Activated T-cell treated with anti-CD3 and anti-CD28 coated beads, Interleukin-2, amount 50 U/mL, for 1 hour (primary cell): Measurements from ENCODE around the gene FUCA1.
A peak's percentile ranks its signal among the peaks of the same experiment; 100 is the strongest.
"Not testable (repeated sequence)": the region's sequence is repeated elsewhere in the genome, so short reads cannot be mapped to it uniquely, and the experiment has no call there.

Experiments used
- DNase-seq: peaks from one replicate; pipeline ENCODE4 v3.0.0-alpha.2; 2020

The FUCA1 gene

DNA sequence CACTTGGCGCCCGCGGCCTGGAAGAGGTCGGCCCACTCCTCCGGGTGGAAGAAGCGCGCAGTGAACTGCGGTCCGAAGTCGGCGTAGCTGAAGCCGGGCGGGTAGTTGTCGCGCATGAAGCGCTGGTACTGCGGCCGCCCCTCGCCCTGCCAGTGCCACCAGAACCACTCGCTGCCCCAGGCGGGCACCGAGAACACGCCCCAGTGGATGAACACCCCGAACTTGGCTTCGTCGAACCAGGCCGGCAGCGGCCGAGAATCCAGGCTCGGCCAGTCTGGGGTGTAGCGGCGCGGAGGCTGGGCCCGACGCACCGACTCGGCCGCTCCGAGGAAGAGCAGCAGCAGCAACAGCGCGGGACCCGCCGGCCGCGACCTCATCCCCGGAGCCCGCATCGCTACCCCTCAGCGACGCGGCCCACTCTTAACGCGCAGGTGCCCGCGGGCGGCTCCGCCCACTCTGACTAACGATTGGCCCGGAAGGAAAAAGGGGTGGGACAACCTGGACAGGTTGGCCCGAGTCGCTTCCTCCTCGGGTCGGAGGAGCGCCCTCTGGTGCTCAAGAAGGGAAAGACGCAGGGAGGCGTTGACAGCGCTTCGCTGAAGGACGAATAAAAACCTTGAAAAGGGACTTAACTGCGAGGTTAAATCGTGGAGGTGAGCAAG lies at the start of gene FUCA1:
TSS of gene FUCA1 (minus strand) at position 396 of the 662 bp plus-strand sequence. CDS start at position 392, 4 bp downstream.
- DNase-seq = peak; percentile 96

DNA sequence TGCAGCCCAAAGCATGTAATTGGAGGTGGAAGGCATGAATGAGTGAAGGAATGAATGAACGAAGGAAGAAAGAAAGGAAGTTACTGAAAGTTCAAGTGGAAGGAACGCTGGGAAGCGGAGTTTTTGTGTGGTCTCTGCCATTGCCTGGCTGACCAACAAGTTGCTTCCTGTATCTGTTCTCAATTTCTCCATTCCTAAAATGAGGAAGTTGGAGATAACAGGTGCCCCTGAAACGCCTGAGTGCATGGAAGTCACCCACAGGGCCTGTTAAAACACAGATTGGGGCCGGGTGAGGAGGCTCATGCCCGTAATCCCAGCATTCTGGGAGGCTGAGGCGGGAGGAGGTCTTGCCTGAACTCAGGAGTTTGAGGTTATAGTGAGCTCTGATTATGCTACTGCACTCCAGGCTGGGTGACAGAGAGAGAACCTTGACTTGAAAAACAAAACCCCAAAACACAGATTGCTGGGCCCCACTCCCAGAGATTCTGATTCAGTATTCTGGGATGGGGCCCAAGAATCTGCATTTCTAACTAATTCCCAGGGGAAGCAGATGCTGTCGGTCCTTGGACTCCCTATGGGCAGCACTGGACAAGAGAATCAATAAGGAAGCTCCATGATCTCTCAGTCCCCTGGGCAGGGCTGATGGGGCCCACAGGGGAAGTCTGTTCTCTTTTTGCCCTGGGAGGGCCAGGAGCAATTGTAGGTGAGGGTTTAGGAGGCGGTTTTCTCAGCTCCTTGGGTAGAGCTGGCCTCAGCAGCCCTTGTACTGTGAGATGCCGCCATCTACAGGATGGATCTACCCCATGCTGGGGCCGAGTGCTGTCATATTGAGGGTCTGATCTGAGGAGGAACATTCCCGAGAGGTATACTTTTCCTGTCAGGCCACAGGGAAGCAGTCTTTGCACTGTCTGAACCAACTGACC lies 48.4 kb upstream of the FUCA1 start:
- DNase-seq = peak; percentile 53

DNA sequence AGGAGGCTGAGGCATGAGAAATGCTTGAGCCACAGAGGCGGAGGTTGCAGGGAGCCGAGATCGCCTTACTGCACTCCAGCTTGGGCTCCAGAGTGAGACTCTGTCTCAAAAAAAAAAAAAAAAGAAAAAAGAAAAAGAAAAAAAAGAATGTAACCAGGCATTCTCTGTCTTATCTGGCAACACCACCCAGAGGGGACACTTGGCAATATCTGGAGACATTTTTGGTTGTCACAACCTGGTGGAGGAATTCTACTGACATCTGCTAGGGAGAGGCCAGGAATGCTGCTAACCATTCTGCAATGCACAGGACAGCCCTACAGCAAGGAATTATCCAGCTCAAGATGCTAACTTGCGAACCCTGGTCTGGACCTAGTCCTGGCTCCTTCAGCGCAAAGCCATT lies 47.4 kb upstream of the FUCA1 start:
- no peak for DNase-seq

DNA sequence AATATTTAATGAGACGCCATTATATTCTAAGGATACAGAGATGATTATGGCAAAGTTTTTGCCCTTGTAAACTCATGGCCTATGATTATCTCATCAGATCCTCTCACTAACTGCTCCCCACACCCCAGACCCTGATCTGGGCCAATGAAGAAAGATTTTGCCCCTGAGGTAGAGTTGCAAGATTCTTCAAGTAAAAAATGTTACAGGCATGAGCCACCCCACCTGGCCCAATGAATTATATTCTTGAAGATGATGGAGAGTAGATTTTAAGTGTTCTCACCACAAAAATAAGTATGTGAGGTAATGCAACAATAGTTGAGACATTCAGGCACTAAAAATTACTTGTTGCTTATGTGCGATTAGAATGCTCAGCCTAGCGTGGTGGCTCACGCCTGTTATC lies 46.8 kb upstream of the FUCA1 start:
- no peak for DNase-seq

DNA sequence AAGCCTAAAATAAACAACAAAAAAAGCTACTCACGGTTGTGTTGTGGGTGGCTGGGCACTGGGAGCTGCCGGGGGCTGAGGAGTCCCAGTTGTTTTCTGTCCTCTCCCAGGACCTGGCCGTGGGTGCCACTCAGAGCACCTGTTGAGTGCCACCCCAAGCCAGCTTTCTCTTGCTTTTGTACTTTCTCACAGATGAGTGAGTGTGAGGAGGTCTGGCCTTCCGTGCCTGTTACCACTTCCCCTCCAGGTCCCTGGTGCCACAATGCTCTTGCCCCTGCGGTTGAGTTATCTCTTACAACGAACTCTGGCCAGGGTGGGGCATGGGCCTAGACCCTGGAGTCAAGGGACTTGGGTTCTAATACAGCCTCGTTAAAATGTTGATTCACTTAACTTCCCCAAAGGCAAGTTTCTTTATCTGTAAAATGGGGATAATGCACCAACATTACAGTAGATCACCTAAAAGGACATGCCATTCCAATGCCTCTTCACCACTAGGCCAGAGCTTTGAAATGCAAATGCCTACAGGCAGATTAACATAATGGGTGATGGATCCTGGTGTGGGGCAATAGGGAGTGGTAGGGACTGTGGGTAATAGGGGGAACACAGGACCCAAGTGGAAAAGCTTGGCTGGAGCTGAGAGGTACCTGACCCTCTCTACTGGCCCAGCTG lies 45.3 kb upstream of the FUCA1 start, which contains the start of gene CNR2:
TSS of gene CNR2 (minus strand) at position 151 of the 669 bp plus-strand sequence. CDS start 37,745 bp downstream, outside the sequence.
- DNase-seq = no peak

DNA sequence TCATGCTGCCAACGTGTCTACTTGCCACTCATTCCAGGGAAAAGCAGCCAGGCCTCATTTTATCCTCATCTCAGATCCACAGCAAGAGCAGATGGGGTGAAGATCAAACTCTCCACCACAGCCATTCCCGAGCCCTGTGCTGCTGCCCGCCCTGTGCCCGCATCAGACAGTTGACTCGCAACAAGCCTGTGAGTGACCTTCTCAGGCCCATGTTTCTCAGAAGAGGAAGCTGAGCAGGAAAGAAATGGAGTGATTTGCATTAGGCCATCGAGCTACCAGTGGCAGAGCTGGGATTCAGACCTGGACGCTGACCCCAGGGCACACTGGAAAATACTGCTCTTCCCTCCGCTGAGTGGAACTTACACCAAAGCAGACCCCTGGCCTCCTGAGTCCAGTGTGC lies 43.8 kb upstream of the FUCA1 start:
- DNase-seq = no peak

DNA sequence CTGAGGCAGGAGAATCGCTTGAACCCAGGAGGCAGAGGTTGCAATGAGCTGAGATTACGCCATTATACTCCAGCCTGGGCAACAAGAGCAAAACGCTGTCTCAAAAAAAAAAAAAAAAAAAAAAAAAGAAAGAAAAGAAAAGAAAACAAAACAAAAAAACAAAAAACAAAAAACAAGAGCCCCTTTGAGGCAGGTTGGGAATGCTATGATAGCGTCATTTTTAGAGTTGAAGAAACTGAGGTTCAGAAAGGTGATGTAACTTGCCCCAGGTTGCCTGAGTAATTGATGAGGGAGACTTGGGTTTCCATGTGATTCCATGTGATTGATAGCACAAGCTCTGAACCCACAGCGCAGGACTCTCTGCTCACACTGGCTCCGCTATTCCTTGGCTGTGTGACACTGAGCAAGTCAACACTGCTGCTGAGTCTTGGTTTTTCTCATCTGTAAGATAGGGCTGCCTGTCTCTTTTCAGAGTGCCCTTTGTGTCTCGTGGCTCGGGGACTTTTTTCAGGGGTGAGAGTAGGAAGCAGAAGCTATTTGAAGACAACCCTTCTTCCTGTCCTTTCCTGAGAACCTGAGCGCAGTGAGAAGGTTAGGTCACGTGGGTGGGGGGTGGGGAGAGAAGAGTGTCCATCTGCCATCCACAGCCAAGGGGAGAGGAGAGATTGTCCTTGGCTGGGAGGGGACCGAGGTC lies 42.6 kb upstream of the FUCA1 start:
- no peak for DNase-seq

DNA sequence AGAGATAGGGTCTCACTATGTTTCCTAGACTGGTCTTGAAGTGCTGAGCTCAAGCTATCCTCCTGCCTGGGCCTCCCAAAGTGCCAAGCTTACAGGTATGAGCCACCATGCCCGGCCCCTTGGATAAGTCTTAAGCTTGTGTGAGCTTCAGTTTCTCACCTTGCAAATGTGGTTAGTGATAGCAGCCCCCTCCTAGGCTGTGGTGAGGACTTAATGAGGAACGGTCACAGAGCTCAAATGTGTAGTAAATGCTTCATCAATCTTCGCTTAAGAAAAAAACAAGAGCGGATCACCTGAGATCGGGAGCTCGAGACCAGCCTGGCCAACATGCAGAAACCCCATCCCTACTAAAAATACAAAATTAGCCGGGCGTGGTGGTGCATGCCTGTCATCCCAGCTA lies 42.1 kb upstream of the FUCA1 start:
- DNase-seq = no peak

DNA sequence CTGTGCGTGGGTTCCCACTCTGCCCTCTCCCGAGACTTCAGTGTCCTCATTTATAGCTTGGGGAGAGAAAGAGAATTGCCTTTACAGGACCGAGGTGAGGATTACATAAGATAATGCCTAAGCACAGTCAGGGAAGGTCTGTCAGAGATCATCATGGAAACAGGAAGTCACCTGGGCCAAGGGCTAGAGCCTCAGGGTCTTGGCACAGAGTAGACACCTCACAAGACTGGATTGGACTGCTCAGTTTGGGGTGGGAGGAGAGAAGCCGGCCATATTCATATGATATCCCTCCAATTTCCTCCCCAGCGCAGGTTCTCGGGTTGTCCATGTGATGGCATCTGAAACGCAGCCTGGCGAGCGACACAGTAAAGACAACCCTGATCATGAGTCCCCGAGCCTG lies 41.3 kb upstream of the FUCA1 start:
- no peak for DNase-seq

DNA sequence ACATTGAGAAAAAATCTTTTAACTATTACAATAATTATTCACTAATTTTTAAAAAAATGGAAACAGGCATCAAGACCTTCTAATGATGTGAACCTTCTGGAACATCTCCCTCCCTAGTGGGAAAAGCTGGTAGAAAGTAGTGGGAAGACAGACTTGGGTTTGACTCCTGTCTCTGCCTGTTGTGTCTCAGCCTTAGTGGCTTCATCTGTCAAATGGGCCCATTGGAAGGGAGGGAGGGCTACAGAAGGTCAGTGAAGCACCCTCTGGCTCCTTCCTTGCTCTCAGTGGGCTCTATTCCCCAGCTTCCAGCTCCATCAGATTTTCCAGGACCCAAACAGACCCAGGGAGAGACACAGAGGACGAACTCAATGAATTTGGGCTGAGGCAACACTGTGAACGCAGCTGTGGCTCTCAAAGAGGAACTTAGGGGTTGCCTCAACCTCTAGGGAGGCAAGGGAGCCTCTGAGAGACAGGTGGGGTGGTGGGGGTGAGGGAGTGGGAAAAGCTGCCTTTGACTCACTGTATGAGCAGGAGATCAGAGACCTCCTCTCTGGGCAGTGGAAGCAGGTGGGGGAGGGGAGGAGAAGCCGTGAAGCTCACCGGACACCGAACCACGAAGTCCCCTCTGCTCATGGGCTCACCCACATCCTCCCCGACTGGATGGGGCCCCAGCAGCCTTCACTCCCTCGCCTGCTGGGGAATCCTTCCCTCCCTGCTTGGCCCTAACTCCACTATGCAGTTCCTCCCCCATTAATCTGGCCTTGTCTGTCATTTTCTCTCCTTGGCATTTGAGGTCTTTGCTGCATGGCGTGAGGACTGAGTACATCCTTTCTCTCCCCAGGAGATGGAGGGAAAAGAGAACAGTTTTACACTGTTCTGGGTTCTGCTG lies 40.6 kb upstream of the FUCA1 start:
- DNase-seq = peak; percentile 21

DNA sequence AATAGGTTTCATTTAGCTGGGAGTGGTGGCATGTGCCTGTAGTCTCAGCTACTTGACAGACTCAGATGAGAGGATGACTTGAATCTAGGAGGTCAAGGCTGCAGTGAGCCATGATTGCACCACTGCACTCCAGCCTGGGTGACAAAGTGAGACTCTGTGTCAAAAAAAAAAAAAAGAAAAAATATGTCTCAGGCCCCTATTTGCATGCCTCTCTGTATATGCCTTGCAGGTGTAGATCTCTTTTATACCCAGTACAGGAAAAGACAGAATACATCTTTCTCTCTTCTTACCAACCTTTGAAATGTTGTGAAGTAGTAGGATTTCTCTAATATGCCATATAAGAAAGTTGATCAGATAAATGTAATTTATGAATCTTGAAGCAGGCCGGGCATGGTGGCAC lies 38.6 kb upstream of the FUCA1 start:
- no peak for DNase-seq

DNA sequence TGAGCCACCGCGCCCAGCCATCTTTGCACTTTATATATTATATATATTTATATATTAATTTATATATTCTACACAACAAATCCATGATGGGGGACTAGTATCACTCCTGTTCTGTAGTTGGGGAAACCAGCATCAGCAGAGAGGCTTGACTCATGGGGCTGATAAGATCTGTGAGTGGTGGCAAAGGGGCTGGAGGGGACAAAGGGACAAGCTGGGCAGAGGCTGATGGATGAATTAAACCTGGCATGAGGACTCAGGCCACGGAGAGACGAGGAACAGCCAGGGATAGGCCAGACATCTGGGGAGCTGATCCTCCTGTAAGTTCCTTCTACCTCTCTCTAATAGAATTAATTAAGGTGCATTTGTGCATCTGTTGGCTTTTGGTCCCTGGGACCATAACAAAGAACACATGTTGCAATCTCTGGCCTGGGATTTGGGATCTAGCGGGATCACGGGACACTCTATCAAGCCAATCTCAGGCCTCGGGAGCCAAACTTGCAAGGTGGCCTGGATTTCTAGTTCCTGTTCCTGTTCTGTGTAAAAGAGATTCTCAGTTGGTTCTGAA lies 37.5 kb upstream of the FUCA1 start:
- no peak for DNase-seq

DNA sequence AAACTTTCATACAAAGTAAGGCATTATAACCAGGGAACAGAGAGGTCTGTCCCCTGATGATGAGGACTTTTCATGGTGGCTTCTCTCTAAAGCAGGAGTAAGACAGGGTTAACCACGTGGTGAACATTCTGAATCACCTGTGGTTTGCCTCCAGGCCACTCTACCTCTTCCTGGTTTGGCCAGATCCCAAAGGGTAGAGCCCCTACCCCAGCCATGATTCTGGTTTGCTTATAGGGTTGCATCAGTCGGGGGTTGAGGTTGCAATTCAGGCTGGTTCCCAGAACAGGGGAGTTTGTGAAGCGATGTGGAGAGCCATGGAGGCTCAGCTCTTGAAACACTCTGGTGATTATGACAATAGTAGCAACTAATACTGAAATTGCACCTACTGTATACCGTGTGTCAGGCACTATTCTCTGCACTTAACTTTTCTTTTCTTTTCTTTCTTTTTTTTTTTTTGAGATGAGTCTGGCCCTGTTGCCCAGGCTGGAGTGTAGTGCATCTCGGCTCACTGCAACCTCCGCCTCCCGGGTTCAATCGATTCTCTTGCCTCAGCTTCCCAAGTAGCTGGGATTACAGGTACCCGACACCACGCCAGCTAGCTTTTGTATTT lies 36.8 kb upstream of the FUCA1 start:
- DNase-seq = no peak

DNA sequence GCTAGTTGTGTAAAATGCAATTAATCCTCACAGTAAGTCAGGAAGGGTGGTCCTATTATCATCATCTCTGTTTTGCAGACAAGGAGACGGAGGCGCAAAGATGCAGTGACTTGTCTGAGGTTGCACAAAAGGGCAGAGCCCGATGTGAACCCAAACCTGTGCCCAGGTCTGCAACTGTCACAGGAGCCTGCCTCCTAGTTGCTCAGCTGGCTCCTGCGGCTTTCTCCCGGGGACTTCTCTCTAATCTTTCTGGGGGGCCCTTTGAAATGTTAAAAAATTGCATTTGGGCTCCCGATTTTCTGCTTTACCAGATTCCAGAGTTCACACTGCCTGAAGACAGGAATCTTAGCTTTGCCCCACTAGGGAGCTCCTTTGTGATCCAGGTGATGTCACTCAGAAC lies 35.7 kb upstream of the FUCA1 start:
- DNase-seq = no peak

DNA sequence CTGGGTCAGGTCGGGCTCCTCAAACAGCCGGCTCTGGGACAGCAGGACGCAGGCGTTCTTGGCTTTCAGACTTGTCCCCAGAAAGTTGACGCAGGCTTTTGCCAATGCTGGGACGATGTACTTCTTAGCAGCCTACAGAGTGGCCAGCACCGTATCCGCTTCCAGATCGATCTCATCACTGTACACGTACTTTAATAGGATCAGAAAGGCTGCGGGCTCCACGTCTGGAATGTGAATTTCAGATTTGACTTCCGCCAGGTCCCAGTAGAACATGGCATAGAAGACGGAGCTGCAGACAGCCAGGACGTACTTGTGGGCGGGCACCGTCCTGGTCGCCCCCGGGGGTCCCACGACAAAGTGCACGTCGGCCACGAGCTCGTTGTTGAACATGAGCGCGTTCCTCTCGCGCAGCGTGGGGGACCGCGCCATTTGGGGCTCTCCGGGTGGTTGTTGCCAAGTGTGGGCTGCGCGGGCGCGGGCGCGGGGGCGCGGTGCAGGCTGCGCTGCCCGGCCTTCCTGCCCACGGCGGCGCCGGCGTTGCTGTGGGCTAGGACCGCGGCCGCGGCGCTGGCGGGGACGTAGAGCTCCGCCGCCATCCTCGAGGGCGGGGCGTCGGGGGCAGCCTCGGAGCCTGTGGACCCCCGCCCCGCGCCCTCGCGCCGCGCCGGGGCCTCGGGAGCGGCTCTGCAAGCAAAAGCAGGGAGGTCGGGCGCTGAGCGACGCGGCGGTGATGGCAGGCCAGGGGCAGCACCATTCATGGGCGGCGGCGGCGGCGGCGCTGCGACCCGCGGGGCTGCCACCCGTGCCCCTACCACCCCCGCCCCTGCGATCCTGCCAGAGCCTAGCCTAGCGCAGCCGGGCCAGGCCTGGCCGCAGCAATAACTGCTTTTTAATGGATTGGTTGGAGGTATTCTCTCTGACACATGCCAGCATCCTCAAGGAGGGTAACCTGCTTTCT lies 34.5 kb upstream of the FUCA1 start:
- no peak for DNase-seq

DNA sequence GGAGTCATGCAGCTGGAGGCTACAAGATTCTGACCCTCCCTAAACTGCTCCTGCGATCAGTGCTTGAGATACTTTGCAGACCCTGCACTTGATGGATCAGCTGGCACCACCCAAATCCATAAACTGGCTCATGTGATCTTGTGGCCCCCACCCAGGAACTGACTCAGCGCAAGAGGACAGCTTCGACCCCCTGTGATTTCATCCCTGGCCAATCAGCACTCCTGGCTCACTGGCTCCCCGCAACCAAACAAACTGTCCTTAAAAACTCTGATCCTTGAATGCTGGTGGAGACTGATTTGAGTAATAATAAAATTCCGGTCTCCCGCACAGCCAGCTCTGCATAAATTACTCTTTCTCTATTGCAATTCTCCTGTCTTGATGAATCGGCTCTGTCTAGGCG lies 31.9 kb upstream of the FUCA1 start:
- not testable (repeated sequence) for DNase-seq

DNA sequence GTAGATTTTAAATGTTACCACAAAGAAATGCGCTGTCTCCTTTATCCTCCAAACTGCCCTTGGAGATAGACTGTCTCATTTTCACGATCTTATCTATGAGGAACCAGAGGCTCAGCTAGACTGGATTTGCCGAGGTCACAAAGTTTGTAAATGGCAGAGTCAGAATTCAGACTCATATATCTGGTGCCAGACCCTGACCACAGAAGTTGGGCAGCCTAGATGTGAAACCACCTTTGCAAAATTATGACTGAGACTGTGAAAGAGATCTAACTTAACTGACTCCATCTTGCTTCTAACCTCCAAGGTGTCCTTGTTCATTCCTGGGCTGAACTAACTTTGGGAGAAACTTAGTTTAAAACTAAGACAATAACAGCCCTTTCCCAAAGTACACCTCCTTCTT lies 31.0 kb upstream of the FUCA1 start:
- no peak for DNase-seq

DNA sequence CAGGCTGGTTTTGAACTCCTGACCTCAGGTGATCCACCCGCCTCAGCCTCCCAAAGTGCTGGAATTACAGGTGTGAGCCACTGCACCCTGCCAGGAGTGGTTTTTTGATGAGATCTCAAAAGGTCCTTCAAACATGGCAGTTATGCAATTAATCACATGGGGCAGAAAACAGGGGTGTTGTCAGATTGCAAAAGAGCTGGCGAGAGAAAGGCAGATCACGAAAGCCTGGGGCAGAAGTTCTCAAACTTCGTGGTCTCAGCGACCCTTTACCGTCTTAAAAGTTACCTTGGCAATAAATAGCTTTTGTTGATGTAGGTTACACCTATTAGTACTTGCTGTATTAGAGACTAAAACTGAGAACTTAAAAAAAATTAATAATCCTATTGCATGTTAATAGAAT lies 29.0 kb upstream of the FUCA1 start:
- no peak for DNase-seq

DNA sequence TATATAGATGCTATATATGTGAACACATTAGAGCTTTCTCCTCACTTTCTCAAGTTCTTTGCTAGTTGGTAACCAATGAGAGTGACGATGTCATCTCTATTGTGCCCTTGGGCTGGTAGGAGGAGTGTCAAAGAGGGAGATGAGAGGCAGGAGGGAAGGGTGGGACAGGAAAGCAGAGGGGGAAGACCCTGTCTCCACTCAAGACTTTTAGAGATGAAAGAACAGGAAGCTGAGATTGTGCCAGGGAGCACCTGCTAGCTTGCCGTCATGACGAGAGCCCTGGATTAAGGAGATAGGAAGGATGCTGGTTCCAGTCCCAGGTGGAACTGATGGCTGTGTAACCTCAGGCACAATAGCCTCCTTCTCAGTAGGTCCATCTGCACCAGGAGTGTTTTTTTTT lies 28.4 kb upstream of the FUCA1 start:
- DNase-seq = no peak

DNA sequence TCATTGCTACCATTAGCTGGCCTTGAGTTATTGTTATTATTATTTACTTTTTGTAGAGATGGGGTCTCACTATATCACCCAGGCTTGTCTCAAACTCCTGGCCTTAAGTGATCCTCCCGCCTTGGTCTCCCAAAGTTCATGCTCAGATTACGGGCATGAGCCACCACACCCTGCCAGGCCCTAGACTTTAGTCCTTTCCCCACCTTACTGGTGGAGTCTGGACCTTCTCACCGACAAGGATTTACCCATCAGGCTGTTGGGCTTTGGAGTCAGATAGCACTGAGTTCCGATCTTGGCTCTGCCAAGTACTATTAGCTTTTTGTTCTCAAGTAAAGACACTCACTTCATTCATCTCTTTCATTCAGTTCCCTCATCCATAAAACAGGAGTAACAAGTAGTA lies 27.9 kb upstream of the FUCA1 start:
- DNase-seq = no peak
